HepG2 (cell line): Measurements from ENCODE around the gene TNXB. TPM values are rescaled to one million over a fixed set of nuclear protein-coding genes. Genes with fewer than 3 reads are reported as not detected.

Experiments used
- CSRNP2 ChIP-seq: sonication (generic); formaldehyde crosslinking; conservative IDR thresholded peaks from 2 replicates; pipeline ENCODE4 v1.8.0; 2022; ENCODE audit warnings: low read depth, missing genetic modification reagents
- ELF1 ChIP-seq: sonication (generic); formaldehyde crosslinking; IDR thresholded peaks from 2 replicates; pipeline ENCODE4 v1.4.0; 2020; ENCODE audit warnings: missing genetic modification reagents
- HMG20B ChIP-seq: conservative IDR thresholded peaks from 2 replicates; pipeline ENCODE4 v1.6.1; 2016; ENCODE audit warnings: missing genetic modification reagents, missing compliant biosample characterization
- NFIB ChIP-seq: sonication (generic); formaldehyde crosslinking; IDR thresholded peaks from 2 replicates; pipeline ENCODE4 v1.9.0; 2021; ENCODE audit warnings: missing genetic modification reagents, mild to moderate bottlenecking, borderline replicate concordance
- NFRKB ChIP-seq: fragments of 450-650 bp; IDR thresholded peaks from 2 replicates; pipeline ENCODE4 v1.6.1; 2017
- PAX8 ChIP-seq: sonication (generic); formaldehyde crosslinking; IDR thresholded peaks from 2 replicates; pipeline ENCODE4 v1.8.0; 2022; ENCODE audit warnings: mild to moderate bottlenecking, missing genetic modification reagents, borderline replicate concordance
- PHB2 ChIP-seq: fragments of 450-650 bp; IDR thresholded peaks from 2 replicates; pipeline ENCODE4 v1.6.1; 2018; ENCODE audit not compliant: partially characterized antibody
- POLR2AphosphoS2 ChIP-seq: IDR thresholded peaks from 2 replicates; pipeline ENCODE4 v1.6.1; 2011; ENCODE audit warnings: low read depth, low read length, improper control_type of control experiment
- PREB ChIP-seq: sonication (generic); formaldehyde crosslinking; IDR thresholded peaks from 2 replicates; pipeline ENCODE4 v1.4.0; 2020; ENCODE audit warnings: missing genetic modification reagents
- REST ChIP-seq, 2 experiments: IDR thresholded peaks; 2 replicates each; pipeline ENCODE4 v1.6.1; 2011 to 2012; ENCODE audit warnings: low read length in 2 of 2, borderline replicate concordance in 1 of 2, low read depth in 1 of 2, mild to moderate bottlenecking in 1 of 2, moderate library complexity in 1 of 2
- SP140L ChIP-seq: sonication (generic); formaldehyde crosslinking; IDR thresholded peaks from 2 replicates; pipeline ENCODE4 v1.4.0; 2020; ENCODE audit warnings: missing genetic modification reagents, borderline replicate concordance
- SP5 ChIP-seq: IDR thresholded peaks from 2 replicates; pipeline ENCODE4 v1.6.1; 2016; ENCODE audit warnings: low read depth, borderline replicate concordance
- TBL1XR1 ChIP-seq: fragments of 150-350 bp; IDR thresholded peaks from 2 replicates; pipeline ENCODE4 v1.6.1; 2014; ENCODE audit warnings: borderline replicate concordance, low read length; ENCODE audit not compliant: partially characterized antibody
- YEATS2 ChIP-seq: sonication (generic); formaldehyde crosslinking; IDR thresholded peaks from 2 replicates; pipeline ENCODE4 v1.4.0; 2020; ENCODE audit warnings: missing genetic modification reagents, borderline replicate concordance
- ZMYM3 ChIP-seq: sonication (generic); formaldehyde crosslinking; IDR thresholded peaks from 2 replicates; pipeline ENCODE4 v1.5.1; 2020; ENCODE audit warnings: mild to moderate bottlenecking, missing genetic modification reagents
- ZNF230 ChIP-seq: sonication (generic); formaldehyde crosslinking; IDR thresholded peaks from 2 replicates; pipeline ENCODE4 v1.4.0; 2020; ENCODE audit warnings: mild to moderate bottlenecking, missing genetic modification reagents
- ZNF335 ChIP-seq: sonication (generic); formaldehyde crosslinking; IDR thresholded peaks from 2 replicates; pipeline ENCODE4 v1.4.0; 2020; ENCODE audit warnings: missing genetic modification reagents
- ZNF546 ChIP-seq: sonication (generic); formaldehyde crosslinking; conservative IDR thresholded peaks from 2 replicates; pipeline ENCODE4 v1.8.1; 2023; ENCODE audit warnings: mild to moderate bottlenecking, missing genetic modification reagents
- ZNF556 ChIP-seq: sonication (generic); formaldehyde crosslinking; IDR thresholded peaks from 2 replicates; pipeline ENCODE4 v1.4.0; 2020; ENCODE audit warnings: mild to moderate bottlenecking, missing genetic modification reagents, borderline replicate concordance
- ZNF570 ChIP-seq: sonication (generic); formaldehyde crosslinking; IDR thresholded peaks from 2 replicates; pipeline ENCODE4 v1.4.0; 2020; ENCODE audit warnings: mild to moderate bottlenecking, missing genetic modification reagents, borderline replicate concordance
- ZNF607 ChIP-seq: sonication (generic); formaldehyde crosslinking; IDR thresholded peaks from 2 replicates; pipeline ENCODE4 v1.5.1; 2020; ENCODE audit warnings: missing genetic modification reagents, mild to moderate bottlenecking, borderline replicate concordance
- ZNF704 ChIP-seq: sonication (generic); formaldehyde crosslinking; IDR thresholded peaks from 2 replicates; pipeline ENCODE4 v1.8.1; 2023; ENCODE audit warnings: mild to moderate bottlenecking, inconsistent platforms, moderate library complexity, missing genetic modification reagents, borderline replicate concordance
- polyA plus RNA-seq, 8 experiments: library from polyadenylated mRNA; depleted of rRNA in 3 of 8; stranded (reverse) in 7 of 8; unstranded in 1 of 8; fragments of >200 nt; fragmentation: Illumina TruSeq in 4 of 8; extraction: Trizol in 4 of 8; gene quantifications; 2 replicates each; pipeline versions ENCODE4 v1.2.1 to v1.2.3, GENCODE V29; 2011 to 2016; ENCODE audit warnings: low read depth in 4 of 8, missing spikeins in 1 of 8, mixed read lengths in 1 of 8; ENCODE audit not compliant: insufficient read depth in 1 of 8
- total RNA-seq, 5 experiments: library from RNA; depleted of rRNA; stranded (reverse); fragments of >200 nt; fragmentation: Illumina TruSeq; extraction: Trizol; gene quantifications; 2 replicates each; pipeline ENCODE4 v1.2.3, GENCODE V29; 2016; ENCODE audit warnings: low read depth in 1 of 5

The TNXB gene
- total and polyA plus RNA-seq, 2 of the 13 experiments (the other 11 are each of a cell fraction or from before 2014, with no cell fraction given) = 1.6 to 2.7 TPM

- TF ChIP-seq REST (IDR thresholded peaks at IDR 0.05; ENCODE audit: borderline replicate concordance in 1 of 2, low read depth in 1 of 2, low read length in 2 of 2) (no peak), POLR2AphosphoS2 (no peak), TBL1XR1 (no peak), ZNF556 (CRISPR knock-in tag) (0 out of 2 replicates have a peak, but pooled peaks have one; percentile 65), ZNF607 (CRISPR knock-in tag) (peak; percentile 81; the same call in 1 of the 2 replicates), ZNF230 (CRISPR knock-in tag) (0 out of 2 replicates have a peak, but pooled peaks have one; percentile 27), SP140L (CRISPR knock-in tag) (0 out of 2 replicates have a peak, but pooled peaks have one; percentile 60), PAX8 (no peak; the same call in 1 of the 2 replicates), PHB2 (no peak), ELF1 (CRISPR knock-in tag) (peak; percentile 66), ZNF570 (CRISPR knock-in tag) (no peak), NFRKB (no peak), NFIB (CRISPR knock-in tag) (no peak), HMG20B (no peak), ZNF704 (CRISPR knock-in tag) (0 out of 2 replicates have a peak, but pooled peaks have one; percentile 80), PREB (CRISPR knock-in tag) (0 out of 2 replicates have a peak, but pooled peaks have one; percentile 57), ZNF546 (CRISPR knock-in tag) (peak; percentile 49; the same call in 1 of the 2 replicates), YEATS2 (CRISPR knock-in tag) (no peak), ZMYM3 (peak; percentile 92), SP5 (CRISPR knock-in tag) (no peak), ZNF335 (CRISPR knock-in tag) (peak; percentile 98), CSRNP2 (CRISPR knock-in tag) (no peak)
Observed at GRCh38 chr6:32047855-32048766, 61.0 kb downstream of the TNXB start (continued).
